ENCODE measurements around the gene GALNT9.

GALNT9 gene

DNA sequence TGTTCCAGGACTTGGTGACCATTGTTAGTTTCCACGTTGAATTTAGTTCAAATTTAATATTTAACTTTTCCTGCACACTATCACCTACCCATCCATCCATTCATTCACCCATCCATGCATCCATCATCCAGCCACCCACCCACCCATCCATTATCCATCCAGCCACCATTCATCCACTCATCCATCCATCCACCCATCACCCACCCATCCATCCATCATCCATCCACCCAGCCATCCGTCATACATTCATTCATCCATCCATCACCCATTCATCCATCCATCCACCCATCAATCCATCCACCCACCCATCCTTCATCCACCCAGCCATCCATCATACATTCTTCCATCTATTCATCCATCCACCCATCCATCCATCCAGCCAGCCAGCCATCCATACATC, 163.3 kb downstream of the GALNT9 start:
- FAIRE-seq: no peak

DNA sequence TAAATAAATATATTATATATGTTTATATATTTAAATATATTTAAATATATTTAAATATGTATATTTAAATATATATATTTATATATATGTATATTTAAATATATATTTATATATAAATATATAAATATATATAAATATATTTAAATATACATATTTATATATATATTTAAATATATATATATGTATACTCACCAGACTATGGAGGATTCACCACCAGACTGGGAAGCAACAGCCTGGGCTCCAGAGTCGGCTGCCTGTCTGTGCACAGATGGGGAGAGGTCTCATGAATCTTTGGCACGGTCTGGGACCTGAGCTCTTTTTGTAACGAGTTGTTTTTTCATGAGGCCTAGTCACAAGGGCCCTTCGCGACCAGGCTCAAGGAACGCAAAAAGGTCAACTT, 163.8 kb downstream of the GALNT9 start:
- no peak for FAIRE-seq

DNA sequence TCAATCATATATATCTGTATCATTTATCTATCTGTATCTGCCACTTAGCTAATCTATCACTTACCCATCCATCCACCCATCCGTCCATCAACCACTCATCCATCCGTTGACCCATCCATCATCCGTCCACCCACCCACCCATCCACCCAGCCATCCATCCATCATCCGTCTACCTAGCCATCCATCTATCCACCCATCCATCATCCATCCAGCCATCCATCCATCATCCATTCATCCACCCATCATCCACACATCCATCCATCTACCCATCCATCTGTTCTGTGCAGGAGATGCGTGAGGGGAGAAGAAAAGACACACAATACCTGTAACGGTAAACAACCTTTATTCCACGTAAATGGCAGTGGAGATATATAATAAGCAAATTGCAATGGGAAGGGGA, 165.0 kb downstream of the GALNT9 start:
- FAIRE-seq: no peak

DNA sequence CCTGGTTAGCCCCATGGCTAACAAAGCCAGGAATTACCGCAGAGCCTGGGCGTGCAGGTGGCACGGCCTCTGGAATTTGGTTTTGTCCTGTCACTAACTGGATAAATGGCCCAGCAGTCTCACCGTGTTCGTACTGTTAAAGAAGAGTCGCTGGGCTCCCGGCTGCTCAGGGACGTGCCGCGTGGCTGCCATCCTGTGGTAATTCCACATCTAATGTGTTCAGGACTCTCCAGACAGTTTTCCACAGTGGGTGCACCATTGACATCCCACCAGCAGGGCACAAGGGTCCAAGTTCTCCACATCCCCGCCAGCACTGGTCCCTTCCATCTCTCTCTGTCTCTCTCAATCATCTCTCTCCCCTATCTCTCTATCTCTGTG, 165.5 kb downstream of the GALNT9 start:
- no peak for FAIRE-seq

DNA sequence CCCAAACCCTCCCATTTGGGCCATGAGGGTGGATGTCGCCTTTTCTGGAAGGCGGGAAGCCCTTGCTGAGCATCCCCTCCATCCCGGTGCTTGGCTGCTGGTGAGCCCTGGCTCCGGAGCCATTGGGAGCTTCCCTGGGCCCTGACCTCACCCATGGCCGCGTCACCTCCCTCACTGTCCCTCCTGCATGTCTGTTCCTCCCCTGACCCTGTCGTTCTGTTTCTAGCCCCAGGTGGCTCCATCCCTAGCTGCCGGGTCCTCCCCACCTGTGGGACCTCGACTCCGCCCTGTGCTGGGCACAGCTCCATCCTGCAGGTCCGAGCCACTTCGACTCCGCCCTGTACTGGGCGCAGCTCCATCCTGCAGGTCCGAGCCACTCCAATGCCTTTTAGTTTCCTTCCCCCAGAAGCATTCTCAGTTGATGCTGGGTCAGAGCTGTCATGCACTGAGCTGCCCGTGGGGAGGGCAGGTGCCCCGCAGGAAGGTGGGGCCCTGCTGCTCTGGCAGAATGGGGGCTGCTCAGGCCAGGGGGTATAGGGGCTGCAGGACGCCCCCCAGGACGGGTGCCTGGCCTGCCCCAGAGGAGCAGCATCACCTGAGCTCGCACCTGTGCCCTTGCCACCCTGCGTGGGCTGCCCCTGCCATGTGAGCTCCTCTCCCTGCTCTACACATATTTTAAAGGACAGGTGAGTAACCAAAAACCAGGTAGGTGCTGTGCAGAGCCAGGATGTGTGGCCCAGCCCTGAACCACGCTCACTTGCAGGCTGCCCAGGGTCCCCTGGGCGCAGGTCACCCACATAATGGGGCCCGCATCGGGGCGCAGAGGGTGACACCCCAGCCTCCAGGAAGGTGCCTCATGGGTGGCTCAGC, 166.1 kb downstream of the GALNT9 start:
- no peak for FAIRE-seq

DNA sequence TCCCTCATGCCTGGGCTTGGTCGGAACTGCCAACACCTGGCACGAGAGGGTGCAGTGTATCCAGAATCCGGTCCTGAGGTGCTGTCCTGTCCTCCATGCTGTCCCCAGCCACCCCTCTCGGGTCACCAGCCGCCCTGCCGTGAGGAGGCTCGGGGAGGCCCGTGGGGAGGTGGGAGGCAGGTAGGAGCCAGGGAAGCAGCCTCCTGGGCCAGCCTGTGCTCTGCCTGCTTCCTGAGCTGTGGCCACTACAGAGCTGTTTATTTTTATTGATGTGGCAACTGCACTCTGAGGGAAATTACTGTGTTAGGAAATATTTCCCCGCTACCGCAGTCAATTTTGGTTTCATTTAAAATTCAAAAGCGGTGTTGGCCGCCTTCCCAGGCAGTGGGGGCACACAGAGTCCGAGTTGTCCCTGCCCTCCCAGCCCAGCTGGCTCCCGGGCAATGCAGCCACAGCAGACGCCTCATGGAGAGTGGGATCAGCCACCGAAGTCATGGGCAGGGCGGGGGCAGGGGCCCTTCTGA, 166.8 kb downstream of the GALNT9 start:
- no peak for FAIRE-seq

DNA sequence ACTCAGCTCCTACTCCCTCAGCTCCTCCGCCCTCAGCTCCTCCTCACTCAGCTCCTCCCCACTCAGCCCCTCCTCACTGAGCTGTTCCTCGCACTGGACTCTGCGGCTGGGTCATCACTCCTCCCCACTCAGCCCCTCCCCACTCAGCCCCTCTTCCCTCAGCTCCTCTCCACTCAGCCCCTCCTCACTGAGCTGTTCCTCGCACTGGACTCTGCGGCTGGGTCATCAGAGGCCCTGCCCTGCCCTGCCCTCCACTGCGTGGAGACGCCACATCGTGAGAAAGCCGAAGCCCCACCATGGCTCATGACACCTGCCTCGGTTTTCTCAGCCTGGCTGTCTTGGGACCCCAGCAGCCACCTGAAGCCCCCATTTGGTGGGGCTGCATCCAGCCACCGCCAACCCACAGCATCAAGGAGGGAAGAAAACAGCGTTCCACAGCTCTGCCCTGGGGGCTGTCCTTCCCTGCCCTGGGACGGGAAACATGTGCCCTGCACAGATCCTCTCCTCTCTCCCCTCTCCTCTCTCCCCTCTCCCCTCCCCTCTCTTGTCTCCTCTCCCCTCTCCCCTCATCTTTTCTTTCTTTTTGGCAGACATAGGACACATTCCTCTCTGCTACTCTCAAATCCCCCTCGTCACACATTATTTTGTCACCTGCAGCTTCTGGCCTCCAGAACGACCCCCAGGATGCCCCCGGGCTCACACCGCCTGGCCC, 167.4 kb downstream of the GALNT9 start:
- no peak for FAIRE-seq

DNA sequence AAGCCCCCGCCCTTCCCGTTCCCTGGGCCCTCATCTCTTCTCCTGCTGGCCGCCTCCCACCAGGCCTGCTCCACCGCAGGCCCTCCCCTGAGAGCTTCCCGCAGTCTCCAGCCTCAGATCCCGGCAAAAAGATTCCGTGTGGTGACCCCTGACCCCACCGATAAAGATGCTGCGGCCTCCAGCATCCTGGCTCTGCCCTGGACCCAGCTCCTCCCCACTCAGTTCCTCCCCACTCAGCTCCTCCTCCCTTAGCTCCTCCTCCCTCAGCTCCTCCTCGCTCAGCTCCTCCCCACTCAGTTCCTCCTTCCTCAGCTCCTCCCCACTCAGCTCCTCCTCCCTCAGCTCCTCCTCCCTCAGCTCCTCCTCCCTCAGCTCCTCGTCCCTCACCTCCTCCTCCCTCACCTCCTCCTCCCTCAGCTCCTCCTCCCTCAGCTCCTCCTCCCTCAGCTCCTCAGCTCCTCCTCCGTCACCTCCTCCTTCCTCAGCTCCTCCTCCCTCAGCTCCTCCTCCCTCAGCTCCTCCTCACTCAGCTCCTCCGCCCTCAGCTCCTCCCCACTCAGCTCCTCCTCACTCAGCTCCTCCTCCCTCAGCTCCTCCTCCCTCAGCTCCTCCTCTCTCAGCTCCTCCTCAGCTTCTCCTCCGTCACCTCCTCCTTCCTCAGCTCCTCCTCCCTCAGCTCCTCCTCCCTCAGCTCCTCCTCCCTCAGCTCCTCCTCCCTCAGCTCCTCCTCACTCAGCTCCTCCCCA, 168.2 kb downstream of the GALNT9 start:
- no peak for FAIRE-seq

DNA sequence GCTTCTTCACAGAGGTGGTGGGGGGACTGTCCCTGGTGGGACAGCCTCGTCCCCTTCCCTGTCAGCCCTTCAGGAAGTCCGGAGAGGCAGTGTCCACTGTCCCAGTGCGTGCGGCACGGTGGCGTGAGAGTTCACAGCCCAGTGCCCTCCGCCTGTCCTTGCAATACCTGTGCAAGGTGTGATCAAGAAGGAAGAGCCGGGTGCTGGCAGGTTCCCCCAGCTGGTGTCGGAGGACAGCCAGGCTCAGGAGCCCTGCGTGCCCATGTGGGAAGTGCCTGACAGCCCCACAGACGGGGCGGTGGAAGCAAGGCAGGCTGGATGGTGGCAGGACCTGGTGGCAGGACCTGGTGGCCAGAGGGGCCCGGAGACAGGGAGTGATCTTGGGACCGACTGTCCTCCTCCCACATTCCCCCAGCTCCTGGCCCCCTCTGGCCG, 168.8 kb downstream of the GALNT9 start:
- FAIRE-seq: no peak

DNA sequence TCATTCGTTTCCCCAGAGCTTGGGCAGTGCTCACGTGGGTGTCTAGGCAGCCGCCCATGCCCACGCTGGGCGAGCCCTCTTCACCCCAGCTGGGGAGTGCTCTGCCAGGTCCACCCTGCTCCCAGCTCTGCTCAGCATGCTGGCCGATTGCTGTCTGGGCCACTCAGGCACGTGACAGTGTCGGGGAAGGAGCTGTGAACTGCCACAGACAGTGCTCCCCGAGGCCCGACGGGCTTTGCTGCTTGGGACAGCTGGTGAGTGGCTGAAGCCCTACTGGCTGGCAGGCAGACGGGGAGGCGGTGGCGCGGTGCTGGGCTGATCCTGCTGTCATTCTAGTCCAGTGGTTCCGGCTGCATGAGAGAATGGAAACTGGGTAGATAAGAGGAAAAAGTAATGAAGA, 169.4 kb downstream of the GALNT9 start:
- no peak for FAIRE-seq

DNA sequence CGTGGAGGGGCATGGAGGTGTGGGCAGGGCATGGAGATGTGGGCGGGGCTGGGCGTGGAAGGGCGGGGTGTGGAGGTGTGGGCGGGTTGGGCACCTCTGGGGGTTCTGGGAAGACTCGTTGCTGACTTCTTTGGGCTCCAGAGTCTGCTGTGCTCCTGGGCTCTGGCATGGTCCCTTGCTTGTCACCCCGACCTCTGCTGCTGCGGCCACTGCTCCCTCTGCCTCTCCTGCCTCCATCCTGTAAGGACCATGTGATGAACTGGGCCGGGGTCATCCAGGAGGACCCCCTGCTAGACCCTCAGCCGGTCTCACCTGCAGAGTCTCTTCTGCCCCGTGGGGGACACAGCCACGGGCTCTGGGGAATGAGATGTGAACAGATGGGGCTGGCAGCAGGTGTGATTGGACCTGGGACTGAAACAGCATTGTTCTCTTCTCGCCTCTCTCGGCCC, 169.8 kb downstream of the GALNT9 start:
- no peak for FAIRE-seq

DNA sequence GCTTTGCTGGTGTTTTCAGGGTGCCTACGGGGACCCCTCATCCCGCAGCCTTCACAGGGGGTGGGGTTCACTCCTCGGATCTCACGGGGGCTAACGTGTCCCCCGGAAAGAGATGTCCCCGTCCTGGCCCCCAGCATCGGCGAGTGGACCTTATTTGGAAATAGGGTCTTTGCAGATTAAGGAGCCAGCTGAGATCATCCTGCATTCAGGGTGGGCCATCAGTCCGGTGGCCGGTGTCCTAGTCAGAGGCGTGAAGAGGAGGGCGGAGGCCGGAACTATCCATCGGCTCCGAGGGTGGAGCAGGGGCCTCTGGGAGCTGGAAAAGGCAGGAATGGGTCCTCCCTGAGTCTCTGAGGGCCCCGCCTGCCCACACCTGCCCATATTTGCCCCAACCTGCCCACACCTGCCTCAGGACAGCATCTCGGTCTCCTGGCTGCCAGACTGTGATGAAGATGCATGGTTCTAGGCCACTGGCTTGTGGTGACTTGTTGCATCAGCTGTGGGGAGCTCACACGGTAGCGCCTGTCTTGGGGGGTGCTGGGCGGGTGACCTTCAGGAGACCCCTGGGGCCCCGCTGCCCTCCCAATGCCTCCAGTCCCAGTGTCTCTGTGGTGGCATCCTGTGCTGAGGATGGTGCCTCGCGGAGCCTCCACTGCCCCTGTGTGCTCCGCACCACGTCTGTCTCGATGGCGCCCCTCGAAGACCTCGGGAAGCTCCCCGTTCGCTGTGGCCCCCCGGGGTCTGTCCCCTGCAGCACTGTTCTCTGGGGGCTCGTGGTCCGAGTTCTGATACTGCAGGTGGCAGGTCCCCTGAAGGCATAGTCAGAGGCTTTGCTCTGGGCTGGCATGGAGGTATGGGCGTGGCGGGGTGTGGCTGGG, 170.5 kb downstream of the GALNT9 start:
- FAIRE-seq: no peak

DNA sequence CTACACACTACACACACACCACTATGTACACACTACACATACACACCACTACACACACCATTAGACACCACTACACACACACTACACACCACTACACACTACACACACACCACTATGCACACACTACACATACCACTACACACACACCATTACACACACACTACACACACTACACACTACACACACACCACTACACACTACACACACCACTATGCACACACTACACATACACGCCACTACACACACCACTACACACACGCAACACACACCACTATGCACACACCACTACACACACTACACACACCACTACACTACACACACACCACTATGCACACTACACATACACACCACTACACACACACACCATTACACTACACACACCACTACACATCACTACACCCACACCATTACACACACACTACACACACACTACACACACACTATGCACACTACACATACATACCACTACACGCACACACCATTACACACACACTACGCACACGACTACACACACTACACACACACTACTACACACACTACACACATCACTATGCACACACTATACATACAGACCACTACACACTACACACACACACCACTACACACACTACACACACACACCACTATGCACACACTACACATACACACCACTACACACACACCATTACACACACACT, 171.5 kb downstream of the GALNT9 start:
- no peak for FAIRE-seq

DNA sequence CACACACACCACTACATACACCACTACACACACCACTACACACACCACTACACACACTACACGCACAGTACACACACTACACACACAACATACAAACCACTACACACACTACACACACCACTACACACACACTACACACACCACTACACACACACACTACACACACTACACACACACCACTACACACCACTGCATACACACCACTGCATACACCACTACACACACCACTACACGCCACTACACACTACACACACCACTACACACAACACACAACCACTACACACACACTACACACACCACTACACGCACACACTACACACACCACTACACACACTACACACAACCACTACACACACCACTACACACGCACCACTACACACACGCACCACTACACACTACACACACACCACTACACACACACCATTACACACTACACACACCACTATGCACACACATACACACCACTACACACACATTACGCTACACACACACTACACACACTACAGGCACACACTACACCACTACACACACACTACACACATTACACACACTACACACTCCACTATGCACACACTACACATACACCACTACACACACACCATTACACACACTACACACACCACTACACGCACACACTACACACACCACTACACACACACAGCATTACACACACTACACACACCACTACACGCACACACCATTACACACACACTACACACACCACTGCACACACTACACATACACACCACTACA, 172.6 kb downstream of the GALNT9 start:
- no peak for FAIRE-seq

DNA sequence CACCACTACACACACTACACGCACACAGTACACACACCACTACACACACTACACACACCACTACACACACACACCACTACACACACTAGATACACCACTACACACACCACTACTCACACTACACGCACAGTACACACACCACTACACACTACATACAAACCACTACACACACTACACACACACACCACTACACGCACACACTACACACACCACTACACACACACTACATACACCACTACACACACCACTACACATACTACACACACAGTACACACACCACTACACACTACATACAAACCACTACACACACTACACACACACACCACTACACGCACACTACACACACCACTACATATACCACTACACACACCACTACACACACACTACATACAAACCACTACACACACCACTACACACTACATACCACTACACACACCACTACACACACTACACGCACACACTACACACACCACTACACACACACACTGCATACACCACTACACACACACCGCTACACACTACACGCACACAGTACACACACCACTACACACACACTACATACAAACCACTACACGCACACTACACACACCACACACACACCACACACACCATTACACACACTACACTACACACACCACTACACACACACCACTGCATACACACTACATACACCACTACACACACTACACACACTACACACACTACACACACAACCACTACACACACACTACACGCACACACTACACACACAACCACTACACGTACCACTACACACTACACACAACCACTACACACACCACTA, 173.4 kb downstream of the GALNT9 start:
- FAIRE-seq: no peak

DNA sequence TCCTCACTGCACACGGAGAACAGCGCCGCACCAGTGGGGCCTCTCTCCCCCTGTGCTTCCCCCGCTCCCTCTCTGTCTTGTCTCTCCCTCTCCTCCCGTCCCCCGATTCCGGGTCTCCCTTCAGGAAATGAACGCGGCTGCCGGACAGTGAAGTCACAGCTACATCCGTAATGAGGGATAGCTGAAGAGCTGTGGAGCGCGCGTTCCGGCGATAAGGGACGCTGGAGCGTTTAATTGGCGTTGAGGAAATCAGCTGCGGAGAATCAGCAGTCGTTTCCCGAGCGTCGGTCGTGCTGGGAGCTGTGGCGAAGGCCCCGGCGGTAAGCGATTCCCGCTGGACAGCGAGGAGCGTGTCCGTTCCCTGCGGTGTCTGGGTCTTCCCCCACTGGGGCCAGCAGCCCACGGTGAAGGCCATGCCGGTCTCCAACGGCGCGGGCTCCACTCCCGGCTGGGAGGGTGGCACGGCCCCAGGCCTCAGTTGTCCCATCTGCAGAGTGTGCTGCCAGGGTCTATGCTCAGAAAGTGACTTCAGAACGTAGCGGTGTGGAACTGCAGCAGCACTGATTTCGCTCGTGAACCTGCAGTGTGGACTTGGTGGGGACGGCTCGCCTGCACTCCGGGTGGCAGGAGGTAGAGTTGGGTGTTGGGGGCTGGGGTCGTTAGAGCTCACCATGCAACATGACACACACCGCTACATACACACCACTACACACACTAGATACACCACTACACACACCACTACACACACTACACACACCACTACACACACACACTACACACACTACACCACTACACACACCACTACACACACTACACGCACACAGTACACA, 174.2 kb downstream of the GALNT9 start:
- no peak for FAIRE-seq

DNA sequence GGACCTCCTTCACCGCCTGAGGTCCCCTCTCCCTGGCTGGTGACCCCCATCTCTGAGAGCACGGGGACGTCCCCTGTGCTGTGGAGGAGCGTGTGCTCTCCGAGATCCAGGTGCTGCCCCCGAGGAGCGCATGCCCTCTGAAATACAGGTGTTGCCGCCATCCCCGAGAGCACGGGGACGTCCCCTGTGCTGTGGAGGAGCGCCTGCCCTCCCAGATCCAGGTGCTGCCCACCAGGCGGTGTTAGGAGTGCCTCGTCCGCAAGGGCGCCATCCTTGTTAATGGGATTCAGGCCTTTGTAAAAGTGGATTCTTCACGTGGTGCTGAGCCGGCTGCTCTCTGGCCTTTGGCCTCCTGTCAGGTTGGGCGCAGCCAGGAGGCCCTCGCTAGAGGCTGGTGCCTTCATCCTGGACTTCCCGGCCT, 175.0 kb downstream of the GALNT9 start:
- no peak for FAIRE-seq

DNA sequence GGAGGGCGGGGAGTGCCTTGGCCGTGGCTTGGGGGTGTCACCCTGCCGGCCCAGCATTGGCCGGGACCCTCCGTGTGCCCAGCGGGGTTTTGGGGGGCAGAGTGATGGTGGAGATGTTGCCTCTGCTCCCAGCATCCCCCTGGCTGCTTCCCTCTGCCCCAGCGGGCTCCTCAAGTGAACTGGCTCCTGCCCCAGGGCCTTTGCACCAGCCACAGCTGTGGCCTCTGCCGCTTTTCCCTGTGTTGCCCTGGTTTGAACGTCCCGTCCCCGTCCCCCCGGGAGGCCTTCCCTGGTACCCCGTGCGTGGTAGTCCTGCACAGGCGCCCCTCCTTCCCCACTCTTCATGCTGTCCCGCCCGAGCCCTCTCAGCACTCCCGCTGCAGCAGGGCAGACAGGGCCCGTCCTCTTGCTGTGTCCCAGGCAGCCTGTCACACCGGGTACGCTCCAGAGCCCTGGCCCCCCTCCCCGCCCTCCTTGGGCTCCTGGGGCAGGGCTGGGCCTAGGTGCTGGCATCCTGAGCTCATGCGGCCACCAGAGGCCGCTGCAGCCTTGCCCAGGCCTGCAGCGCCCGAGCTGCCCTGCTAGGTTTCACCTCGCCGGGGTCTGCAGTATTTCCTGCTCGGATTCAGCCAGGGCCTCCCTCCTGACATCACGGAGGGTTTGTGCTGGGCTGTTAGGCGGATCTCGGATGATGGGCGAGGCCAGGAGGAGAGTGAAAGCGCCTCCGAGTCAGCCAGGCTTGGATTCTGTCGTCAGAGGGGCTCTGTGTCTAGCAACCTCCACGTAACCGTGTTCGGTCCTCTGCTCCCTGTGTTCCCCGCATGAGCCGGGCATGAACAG, 175.7 kb downstream of the GALNT9 start:
- FAIRE-seq: no peak

All from colon (tissue), 2 donors.